ENCODE measurements around the gene CHST8.

The CHST8 gene

GRCh38 chr19:33737681-33738371 lies 116.1 kb downstream of the CHST8 start:
- Histone ChIP-seq H3K9me3 (ENCODE audit: insufficient read depth, low read length) (no peaks in the 10 kb centered on the region), H3K4me2 (ENCODE audit: low read depth, low read length, poor library complexity, severe bottlenecking) (no peak overlapping the region), H3K27me3 (ENCODE audit: low read length) (no peaks in the 10 kb centered on the region), H3K27ac (ENCODE audit: low read depth, low read length) (no peak overlapping the region), H3F3A (ENCODE audit: insufficient read depth) (no peaks in the 10 kb centered on the region), H2AFZ (ENCODE audit: low read depth, low read length, severe bottlenecking) (no peak overlapping the region), H4K20me1 (ENCODE audit: low read depth, low read length) (no peaks in the 10 kb centered on the region), H3K36me3 (ENCODE audit: low read length) (no peaks in the 10 kb centered on the region), H3K4me3 (ENCODE audit: insufficient read depth, low read length, poor library complexity, severe bottlenecking) (no peak overlapping the region), H3K79me2 (ENCODE audit: insufficient read depth, low read length) (no peaks in the 10 kb centered on the region), H3K9ac (ENCODE audit: low read length) (no peak overlapping the region), H3K9me2 (replicated peaks; ENCODE audit: insufficient read depth, low read length) (no peaks in the 10 kb centered on the region)
- TF ChIP-seq EZH2phosphoT487 (conservative IDR thresholded peaks at IDR 0.05; ENCODE audit: low read length) (no peak), CTCF (IDR thresholded peaks at IDR 0.05; ENCODE audit: insufficient read depth, low read length, poor library complexity, severe bottlenecking) (no peak)

GRCh38 chr19:33740811-33741396 lies 119.2 kb downstream of the CHST8 start:
- no peaks in the 10 kb centered on the region for H4K20me1 ChIP-seq (ENCODE audit: low read depth, low read length)
- H3K4me3 ChIP-seq (ENCODE audit: insufficient read depth, low read length, poor library complexity, severe bottlenecking), result no peak overlapping the region
- H3K9me2 ChIP-seq (replicated peaks; ENCODE audit: insufficient read depth, low read length), result no peaks in the 10 kb centered on the region
- no peaks in the 10 kb centered on the region for H3F3A ChIP-seq (ENCODE audit: insufficient read depth)
- no peak overlapping the region for H2AFZ ChIP-seq (ENCODE audit: low read depth, low read length, severe bottlenecking)
- H3K4me2 ChIP-seq (ENCODE audit: low read depth, low read length, poor library complexity, severe bottlenecking), result no peak overlapping the region
- H3K79me2 ChIP-seq (ENCODE audit: insufficient read depth, low read length), result no peaks in the 10 kb centered on the region
- H3K27ac ChIP-seq (ENCODE audit: low read depth, low read length), result no peak overlapping the region
- TF ChIP-seq CTCF (IDR thresholded peaks at IDR 0.05; ENCODE audit: insufficient read depth, low read length, poor library complexity, severe bottlenecking) (no peak), EZH2phosphoT487 (conservative IDR thresholded peaks at IDR 0.05; ENCODE audit: low read length) (no peak)
- H3K9ac ChIP-seq (ENCODE audit: low read length), result no peak overlapping the region
- no peaks in the 10 kb centered on the region for H3K27me3 ChIP-seq (ENCODE audit: low read length)
- H3K36me3 ChIP-seq (ENCODE audit: low read length), result no peaks in the 10 kb centered on the region
- no peaks in the 10 kb centered on the region for H3K9me3 ChIP-seq (ENCODE audit: insufficient read depth, low read length)

- no peaks in the 10 kb centered on the region for H4K20me1 ChIP-seq (ENCODE audit: low read depth, low read length)
These were observed 123.5 kb downstream of the CHST8 start for GRCh38 chr19:33745297-33745696.

More at GRCh38 chr19:33745297-33745696, 123.5 kb downstream of the CHST8 start:
- Histone ChIP-seq H3K4me3 (ENCODE audit: insufficient read depth, low read length, poor library complexity, severe bottlenecking) (no peak overlapping the region), H2AFZ (ENCODE audit: low read depth, low read length, severe bottlenecking) (no peak overlapping the region), H3K27ac (ENCODE audit: low read depth, low read length) (no peak overlapping the region), H3K9ac (ENCODE audit: low read length) (no peak overlapping the region), H3K9me2 (replicated peaks; ENCODE audit: insufficient read depth, low read length) (no peaks in the 10 kb centered on the region), H3K27me3 (ENCODE audit: low read length) (no peaks in the 10 kb centered on the region), H3K4me2 (ENCODE audit: low read depth, low read length, poor library complexity, severe bottlenecking) (no peak overlapping the region), H3K9me3 (ENCODE audit: insufficient read depth, low read length) (no peaks in the 10 kb centered on the region), H3K79me2 (ENCODE audit: insufficient read depth, low read length) (no peaks in the 10 kb centered on the region), H3F3A (ENCODE audit: insufficient read depth) (no peaks in the 10 kb centered on the region), H3K36me3 (ENCODE audit: low read length) (no peaks in the 10 kb centered on the region)
- TF ChIP-seq CTCF (IDR thresholded peaks at IDR 0.05; ENCODE audit: insufficient read depth, low read length, poor library complexity, severe bottlenecking), result no peak
- TF ChIP-seq EZH2phosphoT487 (conservative IDR thresholded peaks at IDR 0.05; ENCODE audit: low read length), result no peak
